ENCODE measurements around the gene PUS7. TPM values are rescaled to one million over a fixed set of nuclear protein-coding genes. Genes with fewer than 3 reads are reported as not detected.
"Not testable (repeated sequence)": the region's sequence is repeated elsewhere in the genome, so short reads cannot be mapped to it uniquely, and the experiment has no call there.

Gene PUS7
- total RNA-seq, 4 donors from 2014 or later: 19.9 to 25.5 (median 21.7) TPM

- 95 to 98% methylated on average over 6 of the region's 6 CpGs for WGBS, 2 donors
- Histone ChIP-seq H3K4me3 (replicated peaks in 1 of 3) (no peak overlapping the region), H3K4me1 (peaks cover 10 to 11% of the 10 kb centered on the region in 2 donors), H3K27me3 (no peaks in the 10 kb centered on the region), H3K36me3 (no peaks in the 10 kb centered on the region), H3K9me3 (no peaks in the 10 kb centered on the region), H3K27ac (no peak overlapping the region)
- DNase-seq: no peak
- TF ChIP-seq POLR2A (IDR thresholded peaks at IDR 0.05) (no peak), CTCF (IDR thresholded peaks at IDR 0.05) (no peak)
- intact Hi-C loops (cut with DNase I): no loop called here
These were observed 2.7 kb downstream of the PUS7 start for GRCh38 chr7:105519353-105519752.

- H3K9me3 ChIP-seq; intact Hi-C loops (cut with DNase I); H3K27ac ChIP-seq; DNase-seq; H3K27me3 ChIP-seq; H3K36me3 ChIP-seq; H3K4me3 ChIP-seq (replicated peaks in 1 of 3); H3K4me1 ChIP-seq: not testable (repeated sequence)
- 94 to 96% methylated on average over 7 of the region's 7 CpGs for WGBS, 2 donors
These were observed 6.5 kb downstream of the PUS7 start for GRCh38 chr7:105515610-105516009.

- 80 to 82% methylated on average over 4 of the region's 4 CpGs for WGBS, 2 donors
- Histone ChIP-seq H3K4me1 (no peaks in the 10 kb centered on the region), H3K27me3 (no peaks in the 10 kb centered on the region), H3K4me3 (replicated peaks in 1 of 3) (no peak overlapping the region), H3K27ac (no peak overlapping the region), H3K36me3 (no peaks in the 10 kb centered on the region), H3K9me3 (no peaks in the 10 kb centered on the region)
- intact Hi-C loops (cut with DNase I): no loop called here
- TF ChIP-seq POLR2A (IDR thresholded peaks at IDR 0.05): no peak
- no peak for DNase-seq
These were observed 9.0 kb downstream of the PUS7 start for GRCh38 chr7:105512926-105513526.

GRCh38 chr7:105512415-105512814, 9.7 kb downstream of the PUS7 start:
- no peak for TF ChIP-seq CTCF (IDR thresholded peaks at IDR 0.05)
- no peak for TF ChIP-seq POLR2A (IDR thresholded peaks at IDR 0.05)
- no peaks in the 10 kb centered on the region for H3K9me3 ChIP-seq
- no peak overlapping the region for H3K27ac ChIP-seq
- 86 to 89% methylated on average over 4 of the region's 4 CpGs for WGBS, 2 donors
- no peaks in the 10 kb centered on the region for H3K27me3 ChIP-seq
- no peak for DNase-seq
- H3K4me1 ChIP-seq: no peaks in the 10 kb centered on the region
- no peak overlapping the region for H3K4me3 ChIP-seq (replicated peaks in 1 of 3)
- intact Hi-C loops (cut with DNase I): no loop called here
- no peaks in the 10 kb centered on the region for H3K36me3 ChIP-seq

- TF ChIP-seq POLR2A (IDR thresholded peaks at IDR 0.05): no peak
- intact Hi-C loops (cut with DNase I): no loop called here
- no peak overlapping the region for H3K27ac ChIP-seq
- WGBS, 2 donors: 90 to 94% methylated on average over 7 to 9 of the region's 9 CpGs
- no peaks in the 10 kb centered on the region for H3K27me3 ChIP-seq
- no peak for DNase-seq
- H3K4me3 ChIP-seq (replicated peaks in 1 of 3): no peak overlapping the region
- no peaks in the 10 kb centered on the region for H3K9me3 ChIP-seq
- peaks cover 0 to 10% of the 10 kb centered on the region in 2 donors for H3K36me3 ChIP-seq
- no peaks in the 10 kb centered on the region for H3K4me1 ChIP-seq
These were observed 19.9 kb downstream of the PUS7 start for GRCh38 chr7:105502173-105502572.

GRCh38 chr7:105497016-105497415, 25.1 kb downstream of the PUS7 start:
- Histone ChIP-seq H3K27me3 (no peaks in the 10 kb centered on the region), H3K9me3 (no peaks in the 10 kb centered on the region), H3K36me3 (peaks cover 0 to 6% of the 10 kb centered on the region in 2 donors), H3K4me1 (no peaks in the 10 kb centered on the region), H3K27ac (no peak overlapping the region), H3K4me3 (replicated peaks in 1 of 3) (no peak overlapping the region)
- intact Hi-C loops (cut with DNase I): no loop called here
- DNase-seq: no peak
- no peak for TF ChIP-seq CTCF (IDR thresholded peaks at IDR 0.05)
- TF ChIP-seq POLR2A (IDR thresholded peaks at IDR 0.05): no peak
- 91 to 93% methylated on average over 5 of the region's 5 CpGs for WGBS, 2 donors
